ENCODE measurements around the gene THSD7B.
"Not testable (repeated sequence)": the region's sequence is repeated elsewhere in the genome, so short reads cannot be mapped to it uniquely, and the experiment has no call there.

DNA sequence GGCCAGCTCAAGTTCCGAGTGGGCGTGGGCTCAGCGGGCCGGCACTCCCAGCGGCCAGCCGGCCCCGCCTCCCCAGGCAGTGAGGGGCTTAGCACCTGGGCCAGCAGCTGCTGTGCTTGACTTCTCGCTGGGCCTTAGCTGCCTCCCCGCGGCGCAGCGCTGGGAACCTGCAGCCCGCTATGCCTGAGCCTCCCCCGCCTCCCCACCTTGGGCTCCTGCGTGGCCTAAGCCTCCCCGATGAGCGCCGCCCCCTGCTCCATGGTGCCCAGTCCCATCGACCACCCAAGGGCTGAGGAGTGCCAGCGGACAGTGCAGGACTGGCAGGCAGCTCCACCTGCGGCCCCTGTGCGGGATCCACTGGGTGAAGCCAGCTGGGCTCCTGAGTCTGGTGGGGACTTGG is 6.8 kb upstream of the THSD7B start:
- TF ChIP-seq, protein P1, sequence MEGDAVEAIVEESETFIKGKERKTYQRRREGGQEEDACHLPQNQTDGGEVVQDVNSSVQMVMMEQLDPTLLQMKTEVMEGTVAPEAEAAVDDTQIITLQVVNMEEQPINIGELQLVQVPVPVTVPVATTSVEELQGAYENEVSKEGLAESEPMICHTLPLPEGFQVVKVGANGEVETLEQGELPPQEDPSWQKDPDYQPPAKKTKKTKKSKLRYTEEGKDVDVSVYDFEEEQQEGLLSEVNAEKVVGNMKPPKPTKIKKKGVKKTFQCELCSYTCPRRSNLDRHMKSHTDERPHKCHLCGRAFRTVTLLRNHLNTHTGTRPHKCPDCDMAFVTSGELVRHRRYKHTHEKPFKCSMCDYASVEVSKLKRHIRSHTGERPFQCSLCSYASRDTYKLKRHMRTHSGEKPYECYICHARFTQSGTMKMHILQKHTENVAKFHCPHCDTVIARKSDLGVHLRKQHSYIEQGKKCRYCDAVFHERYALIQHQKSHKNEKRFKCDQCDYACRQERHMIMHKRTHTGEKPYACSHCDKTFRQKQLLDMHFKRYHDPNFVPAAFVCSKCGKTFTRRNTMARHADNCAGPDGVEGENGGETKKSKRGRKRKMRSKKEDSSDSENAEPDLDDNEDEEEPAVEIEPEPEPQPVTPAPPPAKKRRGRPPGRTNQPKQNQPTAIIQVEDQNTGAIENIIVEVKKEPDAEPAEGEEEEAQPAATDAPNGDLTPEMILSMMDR (IDR thresholded peaks at IDR 0.05): not testable (repeated sequence)
- not testable (repeated sequence) for TF ChIP-seq POLR2AphosphoS5 (IDR thresholded peaks at IDR 0.05); EP300 (IDR thresholded peaks at IDR 0.05; ENCODE audit: low read depth); POLR2A (IDR thresholded peaks at IDR 0.05)
